HUES6 (cell line): ENCODE measurements around the gene FAM174B.

Experiments
- H3K27ac ChIP-seq: 2 replicates; pipeline ENCODE4 v1.7.0; 2013; ENCODE audit warnings: low read depth, mild to moderate bottlenecking, low read length, inconsistent platforms
- H3K27me3 ChIP-seq: 2 replicates; pipeline ENCODE4 v1.6.1; 2013; ENCODE audit warnings: low read length; ENCODE audit not compliant: control insufficient read depth, insufficient read depth
- H3K36me3 ChIP-seq: 2 replicates; pipeline ENCODE4 v1.6.1; 2013; ENCODE audit warnings: low read length; ENCODE audit not compliant: control insufficient read depth, insufficient read depth
- H3K4me1 ChIP-seq: 2 replicates; pipeline ENCODE4 v1.6.1; 2013; ENCODE audit warnings: low read length; ENCODE audit not compliant: control insufficient read depth, insufficient read depth
- H3K4me3 ChIP-seq: 2 replicates; pipeline ENCODE4 v1.5.1; 2013; ENCODE audit warnings: low read depth, low read length
- H3K9ac ChIP-seq: one replicate; pipeline ENCODE4 v1.6.1; 2013; ENCODE audit warnings: mild to moderate bottlenecking, low read length
- H3K9me3 ChIP-seq: 2 replicates; pipeline ENCODE4 v1.6.1; 2013; ENCODE audit warnings: low read depth, low read length; ENCODE audit not compliant: control insufficient read depth, insufficient read depth

FAM174B gene

DNA sequence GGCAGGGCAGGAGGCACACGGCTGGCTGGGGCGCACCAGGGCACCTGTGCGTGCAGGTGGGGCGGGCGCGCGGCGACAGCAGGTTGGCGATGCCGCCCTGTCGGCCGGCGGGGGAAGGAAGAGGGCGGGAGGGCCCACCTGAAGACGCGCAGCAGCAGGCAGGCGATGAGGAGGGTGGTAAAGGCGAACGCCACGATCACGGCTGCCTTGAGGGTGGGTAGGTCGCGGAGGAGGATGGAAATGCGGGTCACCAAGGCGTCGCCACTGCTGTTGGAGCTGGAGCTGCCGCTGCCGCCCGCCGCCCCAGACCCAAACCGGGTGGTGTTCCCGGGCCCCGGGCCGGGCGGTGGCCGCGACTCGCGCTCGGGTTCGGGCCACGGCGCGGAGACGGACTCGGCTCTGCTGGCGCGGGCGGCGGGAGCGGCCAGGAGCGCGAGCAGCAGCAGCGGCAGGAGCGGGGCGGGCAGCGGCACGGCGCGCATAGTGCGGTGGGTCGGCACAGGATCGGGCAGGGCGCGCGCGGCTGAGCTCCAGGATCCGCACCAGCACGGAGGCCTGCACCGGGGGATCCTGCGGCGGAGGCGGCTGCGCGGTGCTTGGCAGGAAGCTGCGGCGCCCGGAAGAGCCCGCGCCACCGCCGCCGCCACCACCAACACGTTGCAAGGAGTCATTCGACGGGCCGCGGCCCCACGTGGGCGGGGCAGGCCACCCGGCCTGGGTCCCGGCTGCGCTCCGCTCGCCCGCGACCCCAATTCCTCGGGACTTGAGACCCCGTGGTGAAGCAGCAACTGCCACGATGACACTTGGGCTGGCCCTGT lies at the start of gene FAM174B:
TSS of gene FAM174B (minus strand) at position 598 of the 818 bp plus-strand sequence.
- H3K9me3 ChIP-seq = peaks cover 13% of the 10 kb centered on the region
- peak within 1 kb of the TSS; percentile 93 for H3K9ac ChIP-seq
- peaks cover 16% of the 10 kb centered on the region for H3K27me3 ChIP-seq
- peak within 1 kb of the TSS; percentile 84 for H3K4me3 ChIP-seq
- H3K27ac ChIP-seq = peak within 1 kb of the TSS; percentile 54; the same call in 1 of the 2 replicates
- H3K36me3 ChIP-seq = peaks cover 24% of the 10 kb centered on the region; the same call in 1 of the 2 replicates
- H3K4me1 ChIP-seq = peaks cover 40% of the 10 kb centered on the region

DNA sequence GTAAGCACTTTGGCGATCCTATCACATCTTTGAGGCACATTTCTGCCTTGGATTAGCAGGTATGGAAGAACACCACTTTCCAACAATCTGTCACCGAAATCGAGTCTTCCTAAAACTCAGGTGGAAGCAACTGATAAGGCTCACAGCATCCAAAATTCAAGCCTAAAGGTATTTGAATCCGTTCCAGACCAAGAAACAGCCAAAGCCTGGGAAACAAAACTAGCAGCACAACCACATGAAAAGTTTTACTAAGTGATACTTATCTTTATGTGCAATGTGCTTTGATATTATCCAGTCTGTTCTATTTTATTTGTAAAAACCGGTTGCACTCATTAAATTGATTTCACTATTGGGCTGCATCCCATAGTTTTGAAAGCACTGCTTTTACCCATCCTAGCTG lies 40.5 kb upstream of the FAM174B start:
- no peaks in the 10 kb centered on the region for H3K4me1 ChIP-seq
- no peak overlapping the region for H3K4me3 ChIP-seq
- H3K36me3 ChIP-seq = no peaks in the 10 kb centered on the region
- no peaks in the 10 kb centered on the region for H3K27me3 ChIP-seq
- no peak overlapping the region for H3K27ac ChIP-seq
- H3K9ac ChIP-seq = no peak overlapping the region
- H3K9me3 ChIP-seq = peaks cover 4% of the 10 kb centered on the region; the same call in 1 of the 2 replicates

DNA sequence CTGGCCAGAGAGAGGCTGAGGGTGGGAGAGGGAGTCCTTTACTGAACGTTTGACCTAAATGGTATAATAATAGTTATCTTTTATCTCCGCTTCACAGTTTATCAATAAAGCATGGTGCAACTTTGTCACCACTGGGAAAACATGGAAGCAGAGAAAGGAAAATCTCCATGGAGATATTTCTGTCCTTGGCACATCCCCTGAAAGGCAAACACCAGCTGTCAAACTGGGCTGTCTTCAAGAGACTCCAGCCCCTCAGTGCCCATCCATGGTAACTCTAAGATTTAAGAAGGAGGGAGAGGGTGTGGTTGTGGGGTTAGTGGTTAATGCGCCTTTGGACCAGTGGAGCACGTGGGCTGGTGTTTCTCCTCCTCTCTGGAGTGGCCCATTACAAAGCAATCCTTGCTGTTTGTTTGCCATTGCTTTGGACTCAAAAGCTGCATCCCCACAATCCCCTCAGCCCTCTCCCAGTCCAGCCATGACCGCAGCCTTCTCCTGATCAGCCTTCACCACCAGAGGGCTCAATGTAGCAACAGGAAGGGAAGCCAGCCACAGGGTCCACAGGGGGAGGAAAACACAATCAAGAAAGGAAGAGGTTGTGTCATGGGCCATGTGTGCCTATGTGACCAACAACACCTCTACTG lies 38.2 kb upstream of the FAM174B start:
- Histone ChIP-seq H3K27ac (no peak overlapping the region), H3K4me3 (no peak overlapping the region)

DNA sequence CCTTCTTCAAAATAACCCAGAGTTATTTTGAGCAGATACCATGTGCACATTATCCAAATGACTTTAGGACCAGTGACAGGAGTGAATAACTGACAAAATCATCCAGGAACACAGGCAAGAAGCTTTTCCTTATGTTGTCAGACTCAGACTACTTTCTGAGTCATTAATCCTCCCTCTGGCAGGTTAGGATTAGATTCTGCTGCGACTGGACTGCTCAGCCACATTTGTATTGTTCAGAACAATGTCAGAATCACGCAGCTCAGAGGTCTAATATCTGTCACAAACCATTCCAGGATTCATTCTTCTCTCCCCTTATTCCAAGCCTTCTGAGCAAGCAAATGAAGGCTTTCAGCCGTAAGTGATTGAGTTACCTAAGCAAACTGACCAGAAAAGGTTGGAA lies 34.8 kb upstream of the FAM174B start:
- H3K27me3 ChIP-seq = no peaks in the 10 kb centered on the region
- H3K4me3 ChIP-seq = no peak overlapping the region
- no peak overlapping the region for H3K27ac ChIP-seq
- H3K36me3 ChIP-seq = no peaks in the 10 kb centered on the region
- no peaks in the 10 kb centered on the region for H3K4me1 ChIP-seq
- H3K9ac ChIP-seq = no peak overlapping the region
- H3K9me3 ChIP-seq = peaks cover 29% of the 10 kb centered on the region

More for the DNA sequence above, 38.2 kb upstream of the FAM174B start:
- H3K27me3 ChIP-seq = no peaks in the 10 kb centered on the region
- H3K9ac ChIP-seq = no peak overlapping the region
- H3K36me3 ChIP-seq = no peaks in the 10 kb centered on the region
- H3K4me1 ChIP-seq = no peaks in the 10 kb centered on the region
- peaks cover 20% of the 10 kb centered on the region for H3K9me3 ChIP-seq

DNA sequence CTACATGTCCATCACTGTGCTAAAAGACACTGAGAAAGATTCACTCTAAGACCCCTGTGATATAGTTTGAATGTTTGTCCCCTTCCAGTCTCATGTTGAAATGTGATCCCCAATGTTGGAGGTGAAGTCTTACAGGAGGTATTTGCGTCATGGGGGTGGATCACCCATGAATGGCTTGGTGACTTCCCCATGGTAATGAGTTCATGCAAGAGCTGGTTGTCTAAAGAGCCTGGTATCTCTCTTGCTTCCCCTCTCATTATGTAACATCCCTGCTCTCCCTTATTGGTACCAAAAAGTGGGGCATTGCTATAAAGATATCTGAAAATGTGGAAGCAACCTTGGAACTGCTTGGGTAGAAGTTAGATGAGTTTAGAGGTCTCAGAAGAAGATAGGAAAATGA lies 32.2 kb upstream of the FAM174B start:
- no peaks in the 10 kb centered on the region for H3K36me3 ChIP-seq
- H3K27ac ChIP-seq = no peak overlapping the region
- H3K27me3 ChIP-seq = no peaks in the 10 kb centered on the region
- peaks cover 6% of the 10 kb centered on the region; the same call in 1 of the 2 replicates for H3K4me1 ChIP-seq
- no peak overlapping the region for H3K9ac ChIP-seq
- H3K9me3 ChIP-seq = peaks cover 29% of the 10 kb centered on the region
- H3K4me3 ChIP-seq = no peak overlapping the region

DNA sequence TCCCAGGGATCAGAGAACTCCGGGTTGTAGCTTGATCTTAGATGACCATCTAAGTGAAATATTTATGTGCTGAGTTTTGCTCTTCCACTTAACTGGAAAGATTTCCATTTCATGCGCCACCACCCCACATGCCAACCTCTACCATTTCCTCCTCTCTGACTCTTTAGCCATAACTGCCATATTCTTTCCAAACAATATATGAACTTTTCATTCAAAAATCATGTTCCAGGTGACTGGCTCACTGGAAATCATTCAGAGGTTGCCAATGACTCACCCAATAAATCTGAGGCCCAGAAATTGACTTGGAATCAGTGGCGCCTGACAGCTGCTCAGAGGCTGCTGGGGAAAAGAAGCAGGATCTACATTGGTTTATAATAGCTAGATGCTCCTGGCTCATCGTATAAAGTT lies 31.6 kb upstream of the FAM174B start:
- H3K4me3 ChIP-seq = no peak overlapping the region
- no peaks in the 10 kb centered on the region for H3K27me3 ChIP-seq
- no peak overlapping the region for H3K27ac ChIP-seq
- no peak overlapping the region for H3K9ac ChIP-seq
- H3K36me3 ChIP-seq = no peaks in the 10 kb centered on the region
- H3K4me1 ChIP-seq = peaks cover 6% of the 10 kb centered on the region; the same call in 1 of the 2 replicates
- H3K9me3 ChIP-seq = peaks cover 29% of the 10 kb centered on the region

DNA sequence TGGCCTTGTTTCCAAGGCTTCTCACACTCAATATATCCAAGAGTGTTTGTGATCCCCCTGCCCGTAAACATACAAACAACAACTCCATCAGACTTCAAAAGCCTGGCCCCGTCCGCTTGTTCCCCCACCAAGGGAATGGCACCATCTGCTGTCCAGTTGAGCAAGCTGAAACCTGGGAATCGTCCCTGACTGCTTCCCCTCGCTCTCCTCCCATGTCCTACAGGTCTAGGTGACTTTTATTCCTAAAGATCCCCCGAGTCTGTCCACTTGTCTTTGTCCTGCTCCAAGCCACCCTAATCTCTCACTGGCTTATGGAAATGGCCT lies 27.9 kb upstream of the FAM174B start:
- H3K27ac ChIP-seq = no peak overlapping the region
- no peaks in the 10 kb centered on the region for H3K36me3 ChIP-seq
- H3K9me3 ChIP-seq = peaks cover 8% of the 10 kb centered on the region; the same call in 1 of the 2 replicates
- H3K9ac ChIP-seq = no peak overlapping the region
- H3K4me3 ChIP-seq = no peak overlapping the region
- no peaks in the 10 kb centered on the region for H3K27me3 ChIP-seq
- H3K4me1 ChIP-seq = peaks cover 6% of the 10 kb centered on the region; the same call in 1 of the 2 replicates

DNA sequence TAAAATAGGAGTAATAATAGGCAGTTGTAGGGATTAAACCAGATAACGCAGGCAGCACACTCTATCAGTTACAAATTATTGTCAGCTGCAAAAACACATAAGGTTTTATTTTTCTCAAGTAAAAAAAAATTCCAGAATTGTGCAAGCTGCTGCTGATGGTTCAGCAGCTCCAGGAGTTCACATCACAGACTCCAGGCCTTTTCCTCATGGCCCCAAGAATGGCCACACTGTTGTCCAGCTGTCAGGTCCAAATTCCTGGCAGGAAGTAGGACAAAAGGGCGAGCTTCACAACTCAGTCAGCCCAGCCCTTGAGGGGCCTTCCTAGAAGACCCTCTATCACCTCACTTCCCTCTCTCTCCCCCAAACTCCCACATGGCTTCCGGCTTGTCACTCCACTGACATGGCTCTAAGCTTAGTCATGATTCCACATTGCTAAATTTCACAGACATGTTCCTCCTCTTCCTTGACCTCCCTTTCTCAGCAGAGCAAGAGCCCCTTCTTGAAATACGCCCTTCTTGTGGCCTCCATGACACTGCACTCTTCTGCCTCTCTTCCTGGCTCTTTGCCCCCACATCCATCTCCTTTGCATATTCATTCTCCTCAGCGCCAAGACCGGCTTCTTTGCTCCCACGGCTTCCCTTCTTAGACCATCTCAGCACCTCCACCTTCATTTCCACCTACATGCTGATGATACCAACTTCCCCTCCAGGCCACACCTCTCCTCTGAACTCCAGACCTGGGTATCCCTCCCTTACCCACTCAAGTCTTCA lies 27.4 kb upstream of the FAM174B start:
- no peak overlapping the region for H3K9ac ChIP-seq
- H3K4me1 ChIP-seq = peaks cover 6% of the 10 kb centered on the region; the same call in 1 of the 2 replicates
- no peak overlapping the region for H3K4me3 ChIP-seq
- H3K36me3 ChIP-seq = no peaks in the 10 kb centered on the region
- H3K27ac ChIP-seq = no peak overlapping the region
- peaks cover 3% of the 10 kb centered on the region; the same call in 1 of the 2 replicates for H3K9me3 ChIP-seq
- no peaks in the 10 kb centered on the region for H3K27me3 ChIP-seq

DNA sequence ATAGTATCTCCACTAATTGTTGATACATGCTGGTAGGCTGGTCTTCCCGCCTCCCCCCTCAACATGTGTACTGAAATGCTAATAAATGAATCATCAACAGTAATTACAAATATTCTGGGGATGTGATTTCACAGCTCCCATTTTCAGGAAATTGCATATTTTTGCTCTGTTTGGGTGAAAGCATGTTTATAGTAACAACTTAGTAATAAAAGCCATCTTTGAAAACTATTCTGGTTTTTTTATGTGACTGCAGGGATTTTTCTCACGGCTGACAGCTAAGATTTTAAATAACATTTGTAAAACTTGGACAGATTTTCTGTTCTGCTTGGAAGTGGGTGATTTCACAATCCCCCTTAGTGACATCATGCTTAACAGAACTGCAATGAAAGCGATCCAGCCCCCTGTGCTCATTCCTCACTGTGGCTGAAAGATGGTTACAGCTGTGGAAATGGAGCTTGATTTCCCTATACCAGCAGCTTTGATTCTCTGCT lies 25.6 kb upstream of the FAM174B start:
- Histone ChIP-seq H3K4me1 (peaks cover 6% of the 10 kb centered on the region; the same call in 1 of the 2 replicates), H3K27ac (no peak overlapping the region), H3K4me3 (no peak overlapping the region), H3K27me3 (peaks cover 3% of the 10 kb centered on the region; the same call in 1 of the 2 replicates), H3K36me3 (no peaks in the 10 kb centered on the region), H3K9ac (no peak overlapping the region), H3K9me3 (no peaks in the 10 kb centered on the region)

DNA sequence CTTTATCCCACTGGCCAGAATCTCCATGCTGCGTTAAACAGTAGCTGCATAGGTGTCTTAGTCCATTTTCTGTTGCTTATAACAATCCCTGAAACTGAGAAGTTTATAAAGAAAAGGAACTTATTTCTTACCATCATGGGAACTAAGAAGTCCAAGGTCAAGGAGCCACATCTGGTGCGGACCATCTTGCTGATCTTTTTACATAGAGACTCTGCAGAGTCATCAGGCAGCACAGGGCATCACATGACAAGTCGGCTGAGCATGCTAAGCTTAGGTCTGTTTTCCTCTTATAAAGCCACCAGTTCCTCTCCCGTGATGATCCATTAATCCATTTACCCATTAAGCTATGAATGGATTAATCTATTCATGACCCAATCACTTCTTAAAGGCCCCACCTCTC lies 22.4 kb upstream of the FAM174B start:
- Histone ChIP-seq H3K36me3 (no peaks in the 10 kb centered on the region), H3K4me3 (no peak overlapping the region), H3K27me3 (peaks cover 23% of the 10 kb centered on the region), H3K27ac (no peak overlapping the region), H3K4me1 (peaks cover 9% of the 10 kb centered on the region; the same call in 1 of the 2 replicates), H3K9ac (no peak overlapping the region), H3K9me3 (no peaks in the 10 kb centered on the region)
